Measurements from ENCODE around the gene DPEP2.
"Not testable (repeated sequence)": the region's sequence is repeated elsewhere in the genome, so short reads cannot be mapped to it uniquely, and the experiment has no call there.

Gene DPEP2

DNA sequence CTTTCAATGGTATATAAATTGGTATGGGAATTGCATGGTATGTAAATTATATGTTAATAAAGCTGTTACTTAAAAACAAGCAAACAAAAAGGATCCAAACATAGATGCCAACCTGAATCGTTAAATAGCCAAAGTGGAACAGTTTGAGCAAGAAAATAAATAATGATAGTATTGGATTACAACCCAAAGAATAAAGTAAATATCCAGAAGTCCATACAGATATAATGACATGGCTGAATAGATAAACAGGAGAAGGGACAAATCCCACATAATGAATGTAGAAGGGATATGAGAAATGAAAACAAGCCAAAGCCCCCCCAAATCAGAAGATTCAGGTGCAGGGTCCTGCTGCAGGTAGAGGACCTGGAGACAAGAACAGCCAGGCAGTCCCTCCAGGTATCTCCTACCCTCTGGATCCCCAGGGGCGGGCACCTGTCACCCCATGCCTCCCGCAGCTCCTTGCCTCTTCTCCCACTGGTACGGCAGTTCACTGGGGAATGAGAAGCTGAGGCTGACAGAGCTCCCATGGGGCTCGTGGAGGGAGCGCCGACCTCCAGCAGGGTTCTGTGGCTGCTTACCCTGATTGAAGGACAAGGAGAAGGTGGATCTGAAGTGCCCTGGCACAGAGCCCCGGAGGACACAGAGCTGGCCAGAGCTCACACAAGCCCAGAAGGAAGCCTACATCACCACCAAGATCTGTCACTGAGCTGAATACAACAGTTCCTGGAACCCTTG lies 45.5 kb downstream of the DPEP2 start:
- DNase-seq: no peak

- DNase-seq: no peak
Measured at GRCh38 chr16:67951485-67951884, 47.8 kb downstream of the DPEP2 start.

- DNase-seq: no peak
Measured at GRCh38 chr16:67950335-67950843, 48.9 kb downstream of the DPEP2 start.

DNA sequence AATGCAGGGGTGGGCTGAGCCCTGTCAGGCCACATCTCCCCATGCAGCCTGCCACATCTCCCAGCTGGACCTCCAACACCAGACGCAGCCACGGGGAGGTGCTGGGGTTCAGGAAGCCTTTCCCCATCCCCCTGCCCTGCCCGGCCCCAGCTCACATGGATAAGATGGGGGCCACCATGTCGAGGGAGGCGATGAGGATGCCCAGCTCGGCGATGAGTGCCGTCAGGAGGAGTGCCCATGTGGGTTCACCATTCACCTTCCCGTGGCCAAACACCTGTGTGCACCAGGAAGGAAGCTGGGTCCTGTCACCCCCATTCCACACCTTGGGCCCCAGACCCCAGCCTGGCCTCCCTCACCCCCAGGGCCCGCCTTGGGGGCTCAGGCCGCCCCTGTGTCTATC lies 49.6 kb downstream of the DPEP2 start:
- DNase-seq: no peak

DNA sequence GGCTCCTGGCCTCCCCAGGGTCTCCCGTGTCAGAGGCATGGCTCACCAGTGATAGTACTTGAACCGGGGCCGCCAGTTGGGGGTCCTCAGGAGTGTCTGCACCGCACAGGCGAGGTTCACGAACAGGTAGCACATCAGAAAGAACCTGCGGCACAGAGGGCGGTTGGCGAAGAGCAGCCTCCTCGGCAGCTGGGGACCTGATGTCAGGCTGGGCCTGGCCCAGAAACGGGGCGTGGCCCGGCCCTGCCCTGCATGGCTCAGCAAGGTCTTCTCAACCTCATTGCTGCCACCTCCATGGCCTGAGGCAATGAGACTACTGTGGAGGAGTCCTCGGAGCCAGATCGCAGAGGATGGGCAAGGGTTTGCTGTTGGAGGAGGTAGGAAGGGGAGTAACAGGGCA lies 51.3 kb downstream of the DPEP2 start:
- DNase-seq: no peak

DNA sequence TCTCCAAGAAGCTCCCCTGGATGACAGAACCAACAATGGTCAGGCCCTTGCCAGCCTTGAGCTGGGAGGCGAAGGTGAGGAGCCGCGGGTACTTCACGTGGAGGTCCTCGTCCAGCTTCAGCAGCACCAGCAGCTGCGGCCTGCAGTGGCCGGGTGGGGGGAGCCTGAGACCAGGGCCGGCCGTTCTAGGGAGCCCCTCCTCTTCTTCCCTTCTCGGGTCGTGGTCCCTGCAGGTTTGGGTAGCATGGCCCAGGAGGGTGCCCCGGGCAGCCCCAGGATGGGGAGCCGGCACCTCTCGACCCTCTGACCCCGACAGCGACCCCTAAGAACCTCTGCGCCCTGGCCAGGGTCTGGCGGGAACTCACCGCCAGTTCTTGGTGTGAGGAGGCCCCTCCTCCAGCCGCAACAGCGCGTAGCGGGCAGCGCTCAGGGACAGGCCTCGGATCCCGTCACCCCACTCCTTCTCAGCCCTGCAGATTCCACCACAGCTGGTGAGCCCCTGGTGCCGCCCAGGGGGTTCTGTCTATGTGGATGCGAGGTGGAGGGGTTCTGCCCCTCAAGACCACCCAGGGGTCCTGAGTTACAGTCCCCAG lies 52.2 kb downstream of the DPEP2 start:
- no peak for DNase-seq

DNA sequence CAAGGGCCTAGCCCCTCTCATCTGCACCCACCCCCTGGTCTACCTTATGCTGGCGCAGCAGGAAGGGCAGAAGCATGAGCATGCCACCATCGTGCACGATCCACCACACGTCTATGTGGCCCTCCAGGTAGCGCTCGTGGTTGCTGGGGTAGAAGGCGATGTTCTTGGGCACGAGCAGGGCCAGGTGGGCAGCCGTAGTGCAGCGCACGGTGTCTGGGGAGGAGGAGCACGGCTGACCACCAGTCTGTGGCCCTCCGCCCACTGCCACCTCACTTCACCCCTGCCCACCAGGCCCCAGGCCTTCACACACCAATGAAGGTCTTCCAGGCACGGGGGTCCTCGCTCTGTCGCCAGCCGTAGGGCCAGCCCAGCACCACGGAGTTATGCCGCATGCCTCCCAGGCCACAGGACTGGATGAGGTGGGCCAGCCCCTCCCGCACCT lies 53.1 kb downstream of the DPEP2 start:
- DNase-seq: no peak

DNA sequence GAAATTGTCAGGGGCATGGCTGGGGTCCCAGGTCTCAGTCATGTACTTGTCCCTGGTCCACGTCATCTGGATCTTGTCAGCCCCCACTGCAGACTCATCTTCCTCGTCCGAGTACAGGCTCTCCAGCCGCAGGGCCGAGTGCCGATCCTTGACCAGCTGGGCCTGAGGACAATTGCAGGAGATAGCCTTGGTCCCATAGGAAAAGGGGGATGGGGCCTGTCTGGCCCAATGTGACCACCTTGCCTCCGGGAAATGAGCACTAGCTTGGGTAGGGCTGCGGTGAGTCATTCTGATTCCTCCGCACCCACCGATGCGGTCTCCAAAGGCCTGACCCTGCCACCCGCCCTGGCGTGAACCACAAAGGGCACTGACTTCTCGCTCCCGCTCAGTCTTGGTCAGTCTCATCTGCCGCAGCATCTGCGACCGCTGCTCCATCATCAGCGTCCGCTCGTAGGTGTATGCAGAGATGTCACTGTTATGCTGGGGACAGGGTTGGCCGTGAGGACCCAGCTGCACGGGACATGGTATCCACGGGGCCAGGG lies 53.8 kb downstream of the DPEP2 start:
- DNase-seq: no peak

GRCh38 chr16:67944690-67945391 lies 54.4 kb downstream of the DPEP2 start:
- DNase-seq: no peak

- no peak for DNase-seq
Measured at GRCh38 chr16:67943619-67944504, 55.4 kb downstream of the DPEP2 start, which contains the start of gene LCAT. Gene LCAT (minus strand): TSS chr16:67944120. CDS start chr16:67944101, 19 bp downstream.

- DNase-seq: no peak
Measured at GRCh38 chr16:67943256-67943618, 56.0 kb downstream of the DPEP2 start.

- no peak for DNase-seq
Measured at GRCh38 chr16:67942510-67943255, 56.6 kb downstream of the DPEP2 start.

DNA sequence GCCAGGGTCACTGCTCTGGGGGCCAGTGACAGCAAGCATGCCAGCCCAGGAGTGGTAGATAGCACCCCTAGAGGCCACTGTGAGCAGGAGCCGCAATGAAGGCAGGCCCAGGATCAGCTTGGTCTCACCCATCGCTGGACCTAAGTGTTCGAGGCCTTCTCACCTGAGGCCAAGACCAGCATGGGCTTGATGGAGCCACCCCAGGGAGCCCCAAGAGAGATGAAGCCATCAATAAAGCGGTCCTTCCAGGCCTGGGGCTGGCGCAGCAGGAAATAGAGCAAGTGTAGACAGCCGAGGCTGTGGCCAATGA lies 57.1 kb downstream of the DPEP2 start:
- DNase-seq: peak; percentile 36

DNA sequence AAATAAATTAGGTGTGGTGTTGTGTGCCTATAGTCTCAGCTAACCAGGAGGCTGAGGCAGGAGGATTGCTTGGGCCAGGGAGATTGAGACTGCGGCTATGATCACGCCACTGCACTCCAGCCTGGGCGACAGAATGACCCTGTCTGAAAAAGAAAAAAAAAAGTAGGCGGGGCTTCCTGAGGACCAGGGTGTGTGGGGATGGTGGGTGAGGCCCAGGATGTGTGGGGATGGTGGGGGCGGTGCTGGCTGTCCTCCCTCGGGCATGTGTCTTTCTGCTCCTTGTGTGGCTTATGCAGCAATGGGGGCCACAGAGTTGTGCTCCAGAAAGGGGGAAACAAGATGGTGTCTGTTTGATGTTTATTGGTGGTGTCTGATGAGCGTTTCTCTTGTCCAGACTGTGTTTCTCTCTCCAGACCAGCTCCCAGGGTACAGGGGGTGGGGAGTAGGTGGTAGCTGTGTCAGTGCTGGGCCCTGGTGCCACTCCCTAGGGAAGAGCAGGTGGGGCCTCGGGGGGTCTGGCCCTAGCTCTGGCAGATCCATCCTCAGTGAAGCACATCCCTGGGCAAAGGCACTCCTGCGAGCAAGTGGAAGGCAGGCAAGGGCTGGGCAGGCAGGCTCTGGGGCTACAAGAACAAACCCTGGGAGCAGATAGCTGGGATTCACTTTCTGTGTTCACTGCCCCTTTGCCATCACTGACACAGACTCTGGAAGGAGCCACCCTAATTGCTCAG lies 57.6 kb downstream of the DPEP2 start:
- no peak for DNase-seq

DNA sequence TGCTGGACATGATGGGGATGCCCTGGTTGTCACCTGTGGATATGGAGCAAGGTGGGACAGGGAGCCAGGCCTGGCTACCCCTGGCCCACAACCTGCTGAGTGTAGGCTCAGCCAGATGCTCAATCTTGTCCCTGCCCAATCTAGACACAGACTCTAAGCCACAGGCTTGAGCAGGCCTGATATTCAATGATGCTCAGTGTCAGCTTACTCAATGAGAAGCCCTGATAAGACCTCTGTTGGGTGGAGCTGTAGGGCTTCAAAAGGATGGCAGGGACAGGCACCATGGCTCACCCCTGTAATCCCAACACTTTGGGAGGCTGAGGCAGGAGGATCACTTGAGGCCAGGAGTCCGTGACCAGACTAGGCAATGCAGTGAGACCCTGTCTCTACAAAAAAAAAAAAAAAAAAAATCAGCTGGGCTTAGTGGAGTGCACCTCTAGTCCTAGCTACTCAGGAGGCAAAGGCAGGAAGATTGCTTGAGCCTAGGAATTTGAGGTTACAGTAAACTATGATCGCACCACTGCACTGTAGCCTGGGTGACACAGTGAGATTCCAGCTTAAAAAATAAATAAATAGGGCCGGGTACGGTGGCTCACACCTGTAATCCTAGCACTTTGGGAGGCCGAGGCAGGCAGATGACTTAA lies 58.7 kb downstream of the DPEP2 start:
- no peak for DNase-seq

DNA sequence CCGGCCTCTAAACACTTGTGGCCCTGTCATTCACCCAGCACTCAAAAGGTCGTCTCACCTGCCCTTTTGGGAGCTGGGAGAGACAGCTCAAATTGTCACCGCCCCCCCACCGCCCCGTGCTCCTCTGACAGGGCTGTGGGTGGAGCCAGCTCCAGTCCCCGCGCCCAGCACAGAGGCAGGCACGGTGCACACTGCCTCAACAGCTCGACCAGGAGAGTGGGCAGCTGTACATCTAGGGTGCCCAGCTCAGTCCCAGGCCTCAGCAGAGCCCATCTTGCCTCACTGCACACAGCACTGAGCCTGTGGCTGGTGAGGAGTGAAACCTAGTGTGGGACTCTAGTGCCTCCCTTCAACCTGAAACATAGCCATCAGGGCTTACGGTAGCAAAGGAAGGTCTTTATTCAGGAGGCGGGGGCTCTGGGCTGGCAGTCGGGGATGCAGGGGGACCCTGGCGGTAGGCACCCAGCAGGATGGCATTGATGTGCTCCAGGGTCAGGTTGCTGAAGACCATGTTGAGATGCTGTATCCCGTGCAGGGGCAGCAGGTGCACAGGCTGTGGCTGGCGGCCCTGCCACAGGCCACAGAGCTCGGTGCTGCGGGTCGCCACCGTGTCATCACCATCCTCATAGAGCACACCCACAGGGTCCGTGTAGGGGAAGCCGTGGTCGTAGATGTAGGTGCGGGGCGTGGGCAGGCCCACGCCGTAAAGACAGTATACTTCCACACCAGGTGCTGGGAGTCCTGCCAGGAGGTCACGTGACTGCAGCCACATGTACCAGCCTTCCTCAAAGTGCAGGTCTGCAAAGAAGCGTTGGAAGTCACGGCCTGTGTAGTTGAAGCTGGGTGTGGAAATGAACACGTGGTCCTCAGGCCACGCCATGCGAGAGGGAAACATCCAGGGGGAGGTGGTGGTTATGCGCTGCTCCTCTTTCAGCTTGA lies 59.5 kb downstream of the DPEP2 start:
- peak; percentile 35 for DNase-seq

GRCh38 chr16:67937713-67938112 lies 61.6 kb downstream of the DPEP2 start:
- DNase-seq: not testable (repeated sequence)
